ENCODE measurements around the gene PLEKHG3.

GRCh38 chr14:64700894-64701293 is 3.3 kb upstream of the PLEKHG3 start:
- TF ChIP-seq CTCF (conservative IDR thresholded peaks at IDR 0.05 in 1 of 2, IDR thresholded peaks at IDR 0.05 in 1 of 2; ENCODE audit: low read depth in 1 of 2, low read length in 2 of 2): no peak
- TF ChIP-seq EZH2 (IDR thresholded peaks at IDR 0.05; ENCODE audit: low read length, missing control alignments): no peak

Data from fibroblast of lung (primary cell).